ENCODE data around the gene CCDC183.

The CCDC183 gene

DNA sequence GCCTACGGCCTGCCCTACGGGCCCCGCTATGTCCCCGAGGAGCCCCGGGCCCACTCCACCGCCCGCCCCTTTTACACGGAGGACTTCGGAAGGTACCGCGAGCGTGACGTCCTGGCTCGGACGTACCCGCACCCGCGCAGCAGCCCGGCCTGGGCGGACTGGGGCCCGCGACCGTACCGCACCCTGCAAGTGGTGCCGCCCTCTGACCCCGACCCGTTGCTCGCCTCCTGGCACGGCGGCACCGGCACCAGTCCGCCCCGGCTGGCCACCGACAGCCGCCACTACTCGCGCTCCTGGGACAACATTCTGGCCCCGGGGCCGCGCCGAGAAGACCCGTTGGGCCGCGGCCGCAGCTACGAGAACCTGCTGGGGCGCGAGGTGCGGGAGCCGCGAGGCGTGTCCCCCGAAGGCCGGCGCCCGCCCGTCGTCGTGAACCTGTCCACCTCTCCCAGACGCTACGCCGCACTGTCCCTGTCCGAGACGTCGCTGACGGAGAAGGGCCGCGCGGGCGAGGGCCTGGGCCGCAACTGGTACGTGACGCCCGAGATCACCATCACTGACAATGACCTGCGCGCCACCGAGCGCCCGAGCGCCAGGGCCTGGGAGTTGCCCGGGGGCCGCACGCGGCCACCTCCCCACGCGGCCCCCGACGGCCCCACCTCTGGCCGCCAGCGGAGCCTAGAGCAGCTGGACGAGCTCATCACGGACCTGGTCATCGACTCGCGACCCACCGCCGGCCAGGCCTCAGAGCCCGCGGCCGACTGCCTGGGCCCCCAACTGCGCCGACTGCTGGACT lies 49.5 kb downstream of the CCDC183 start:
- in situ Hi-C loops (cut with MboI; ENCODE audit: low sequenced_read_pairs): no loop called here

DNA sequence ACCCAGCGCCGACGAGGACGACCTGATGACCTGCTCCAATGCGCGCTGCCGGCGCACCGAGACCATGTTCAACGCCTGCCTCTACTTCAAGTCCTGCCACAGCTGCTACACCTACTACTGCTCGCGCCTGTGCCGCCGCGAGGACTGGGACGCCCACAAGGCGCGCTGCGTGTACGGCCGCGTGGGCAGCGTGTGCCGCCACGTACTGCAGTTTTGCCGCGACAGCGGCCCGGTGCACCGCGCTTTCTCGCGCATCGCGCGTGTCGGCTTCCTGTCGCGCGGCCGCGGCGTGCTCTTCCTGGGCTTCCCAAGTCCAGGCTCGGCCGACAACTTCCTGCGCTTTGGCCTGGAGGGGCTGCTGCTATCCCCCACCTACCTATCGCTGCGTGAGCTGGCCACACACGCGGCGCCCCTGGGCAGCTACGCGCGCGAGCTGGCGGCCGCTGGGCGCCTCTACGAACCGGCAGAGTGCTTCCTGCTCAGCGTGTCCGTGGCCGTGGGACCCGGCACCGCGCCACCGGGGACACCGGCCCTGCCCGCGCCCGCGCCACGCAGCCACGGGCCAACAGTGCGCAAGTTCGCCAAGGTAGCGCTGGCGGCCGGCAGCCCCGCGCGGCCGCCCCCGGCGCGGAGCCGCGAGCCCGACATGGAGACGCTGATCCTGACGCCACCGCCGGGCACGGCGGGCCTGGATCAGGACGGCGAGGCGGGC lies 50.4 kb downstream of the CCDC183 start:
- in situ Hi-C loops (cut with MboI; ENCODE audit: low sequenced_read_pairs): no loop called here

DNA sequence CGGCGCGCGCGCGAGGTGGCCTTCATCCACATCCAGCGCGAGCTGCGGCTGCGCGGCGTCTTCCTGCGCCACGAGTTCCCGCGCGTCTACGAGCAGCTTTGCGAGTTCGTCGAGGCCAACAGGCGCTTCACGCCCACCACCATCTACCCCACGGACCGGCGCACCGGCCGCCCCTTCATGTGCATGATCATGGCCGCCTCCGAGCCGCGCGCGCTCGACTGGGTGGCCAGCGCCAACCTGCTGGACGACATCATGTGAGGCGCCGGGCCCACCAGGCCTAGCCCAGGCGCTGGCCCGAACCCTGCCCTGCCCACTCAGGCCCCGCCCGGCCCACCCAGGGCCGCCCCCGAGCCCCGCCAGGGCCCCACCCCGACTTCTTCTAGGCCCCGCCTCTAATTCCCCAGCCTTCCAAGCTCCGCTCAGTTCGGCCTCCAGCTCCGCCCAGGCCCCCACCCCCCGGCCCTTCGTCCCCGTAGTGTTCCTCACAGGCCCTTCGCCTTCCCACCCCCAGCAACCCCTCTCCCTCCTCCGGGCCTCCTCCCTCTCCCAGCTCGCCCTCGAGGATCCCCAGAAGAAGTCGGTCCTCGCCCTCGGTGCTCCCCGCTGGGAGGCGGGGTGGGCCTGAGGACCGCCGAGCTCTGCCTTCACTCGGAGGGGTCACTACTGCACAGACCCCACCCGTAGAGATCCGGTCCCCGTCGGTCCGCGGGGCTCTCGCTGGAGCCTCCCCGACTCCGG lies 51.1 kb downstream of the CCDC183 start:
- in situ Hi-C loops (cut with MboI; ENCODE audit: low sequenced_read_pairs): no loop called here

DNA sequence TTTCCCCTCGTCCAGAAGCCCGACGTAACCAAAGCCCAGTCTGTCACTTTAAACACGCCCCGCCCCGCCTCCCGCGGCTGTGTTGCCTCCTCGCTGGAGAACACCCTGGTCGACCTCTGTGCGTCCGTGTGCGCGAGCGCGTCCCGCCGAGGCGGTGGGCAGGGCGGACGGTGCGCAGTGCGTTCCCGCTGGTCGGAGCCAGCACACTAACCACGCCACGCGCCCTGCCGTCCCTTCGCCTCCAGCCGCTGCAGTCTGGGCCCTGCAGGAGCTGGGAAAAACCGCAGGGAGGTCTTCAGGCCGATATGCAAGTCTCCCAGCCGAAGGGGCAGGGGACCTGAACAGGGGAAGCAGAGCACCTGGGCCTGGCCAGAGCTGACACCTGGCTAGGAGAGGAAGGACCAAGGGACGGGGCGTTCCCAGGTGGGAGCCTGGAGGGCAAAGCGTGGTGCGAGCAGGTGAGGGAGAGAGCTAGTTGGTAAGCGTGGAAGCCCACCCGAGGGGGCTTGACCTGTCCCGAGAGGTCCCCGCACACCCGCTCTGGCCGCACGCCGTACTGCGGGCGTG lies 51.8 kb downstream of the CCDC183 start:
- in situ Hi-C loops (cut with MboI; ENCODE audit: low sequenced_read_pairs): no loop called here

DNA sequence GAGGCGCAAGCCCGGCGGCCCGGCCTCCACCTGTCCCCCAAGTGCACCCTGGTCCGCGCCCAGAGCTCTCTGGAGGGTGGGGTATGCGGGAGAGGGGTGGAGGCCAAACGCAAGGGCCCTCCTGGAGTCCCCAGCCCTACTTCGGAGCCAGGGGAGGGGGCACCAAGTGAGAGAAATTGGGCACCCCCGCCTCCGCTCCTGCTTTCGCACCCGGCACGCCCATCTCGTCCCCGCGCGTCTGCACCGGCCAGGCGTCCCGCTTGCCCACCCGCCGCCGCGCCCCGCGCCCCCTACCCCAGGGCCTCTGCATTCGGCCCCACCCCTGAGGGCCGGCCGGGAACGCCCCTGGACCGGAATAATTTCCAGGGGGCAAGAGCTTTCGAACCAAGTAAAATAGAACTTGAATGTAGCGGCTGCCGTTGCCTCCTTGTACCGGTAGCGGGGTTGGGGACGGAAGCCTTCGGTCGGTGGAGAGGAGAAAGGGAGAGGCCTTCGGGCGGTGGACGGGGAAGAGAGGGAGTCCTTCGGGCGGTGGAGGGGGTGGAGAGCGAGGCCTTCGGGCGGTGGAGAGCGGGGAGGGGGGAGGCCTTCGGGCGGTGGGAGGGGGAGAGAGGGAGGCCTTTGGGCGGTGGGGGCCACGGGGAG lies 52.4 kb downstream of the CCDC183 start:
- in situ Hi-C loops (cut with MboI; ENCODE audit: low sequenced_read_pairs): no loop called here

DNA sequence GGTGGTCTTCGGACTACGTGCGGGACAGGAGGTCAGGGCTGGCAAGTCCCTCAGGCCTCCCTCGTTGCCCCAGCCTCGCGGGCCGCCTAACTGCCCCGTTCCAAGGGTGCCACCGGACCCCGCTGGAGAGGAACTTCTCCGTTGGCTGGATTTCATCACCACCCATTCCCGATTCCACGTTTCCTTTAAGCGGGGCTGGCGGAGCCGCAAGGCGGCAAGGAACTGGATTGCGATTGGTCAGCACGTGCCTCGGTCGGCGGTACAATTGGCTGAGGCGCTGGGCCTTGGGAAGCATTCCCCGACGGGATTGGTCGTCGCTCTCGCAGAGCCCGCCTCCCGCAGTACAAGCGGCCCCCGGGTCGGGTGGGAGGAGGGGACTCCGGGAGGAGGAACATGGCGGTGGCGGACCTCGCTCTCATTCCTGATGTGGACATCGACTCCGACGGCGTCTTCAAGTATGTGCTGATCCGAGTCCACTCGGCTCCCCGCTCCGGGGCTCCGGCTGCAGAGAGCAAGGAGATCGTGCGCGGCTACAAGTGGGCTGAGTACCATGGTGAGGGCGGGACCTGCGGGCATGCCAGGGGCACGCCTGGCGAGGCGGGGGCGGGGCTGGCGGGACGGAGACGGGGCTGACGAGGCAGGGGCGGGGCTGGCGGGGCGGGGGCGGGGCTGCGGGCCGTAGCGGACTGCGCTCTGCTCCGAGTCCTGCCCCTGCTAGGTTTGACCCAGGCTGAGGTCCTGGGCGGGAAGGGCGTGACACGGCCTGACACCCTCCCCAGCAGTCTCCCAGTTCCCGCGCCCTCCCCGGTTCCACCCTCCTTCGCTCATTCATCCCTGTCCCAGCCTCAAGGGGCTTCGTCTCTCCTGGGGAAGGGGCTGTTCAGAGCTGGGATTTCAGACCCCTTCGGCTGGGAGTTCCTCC lies 53.2 kb downstream of the CCDC183 start, which contains the start of gene PHPT1:
PHPT1 (plus strand) TSS at position 372 of the 922 bp plus-strand sequence; CDS start at position 394, 22 bp downstream.
- in situ Hi-C loops (cut with MboI; ENCODE audit: low sequenced_read_pairs): no loop called here

DNA sequence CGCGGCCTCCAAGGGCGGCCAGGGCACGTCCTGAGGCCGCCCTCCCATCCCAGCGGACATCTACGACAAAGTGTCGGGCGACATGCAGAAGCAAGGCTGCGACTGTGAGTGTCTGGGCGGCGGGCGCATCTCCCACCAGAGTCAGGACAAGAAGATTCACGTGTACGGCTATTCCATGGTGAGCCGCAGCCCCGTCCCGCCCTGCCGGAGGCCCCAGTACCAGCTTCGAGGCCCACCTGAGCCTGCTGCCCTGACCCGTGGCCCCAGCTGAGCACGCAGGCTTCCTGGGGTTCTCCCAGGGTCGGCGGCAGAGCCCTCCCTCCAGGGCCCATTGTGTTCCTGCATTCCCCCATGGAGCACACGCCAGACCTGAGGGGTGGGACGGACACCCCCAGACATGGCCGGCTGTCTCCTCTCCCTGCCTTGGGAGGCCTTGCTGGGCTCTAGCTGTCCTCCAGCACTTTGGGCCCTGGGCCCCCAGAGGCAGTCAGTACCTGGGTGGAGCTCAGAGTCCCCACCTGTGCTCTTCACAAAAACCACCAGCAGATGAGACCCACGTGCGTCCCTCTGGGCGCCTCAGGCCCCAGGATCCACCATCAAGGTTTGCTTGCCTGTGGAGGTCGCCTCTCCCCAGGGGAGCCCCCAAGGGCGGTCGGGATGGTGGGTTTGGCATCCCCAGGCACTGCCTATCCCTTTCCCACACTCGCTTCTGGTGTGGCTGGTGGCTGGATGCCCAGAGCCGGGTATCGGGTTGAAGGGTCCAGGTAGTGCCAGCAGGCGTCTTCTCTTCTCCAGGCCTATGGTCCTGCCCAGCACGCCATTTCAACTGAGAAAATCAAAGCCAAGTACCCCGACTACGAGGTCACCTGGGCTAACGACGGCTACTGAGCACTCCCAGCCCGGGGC lies 54.1 kb downstream of the CCDC183 start:
- in situ Hi-C loops (cut with MboI; ENCODE audit: low sequenced_read_pairs): no loop called here

DNA sequence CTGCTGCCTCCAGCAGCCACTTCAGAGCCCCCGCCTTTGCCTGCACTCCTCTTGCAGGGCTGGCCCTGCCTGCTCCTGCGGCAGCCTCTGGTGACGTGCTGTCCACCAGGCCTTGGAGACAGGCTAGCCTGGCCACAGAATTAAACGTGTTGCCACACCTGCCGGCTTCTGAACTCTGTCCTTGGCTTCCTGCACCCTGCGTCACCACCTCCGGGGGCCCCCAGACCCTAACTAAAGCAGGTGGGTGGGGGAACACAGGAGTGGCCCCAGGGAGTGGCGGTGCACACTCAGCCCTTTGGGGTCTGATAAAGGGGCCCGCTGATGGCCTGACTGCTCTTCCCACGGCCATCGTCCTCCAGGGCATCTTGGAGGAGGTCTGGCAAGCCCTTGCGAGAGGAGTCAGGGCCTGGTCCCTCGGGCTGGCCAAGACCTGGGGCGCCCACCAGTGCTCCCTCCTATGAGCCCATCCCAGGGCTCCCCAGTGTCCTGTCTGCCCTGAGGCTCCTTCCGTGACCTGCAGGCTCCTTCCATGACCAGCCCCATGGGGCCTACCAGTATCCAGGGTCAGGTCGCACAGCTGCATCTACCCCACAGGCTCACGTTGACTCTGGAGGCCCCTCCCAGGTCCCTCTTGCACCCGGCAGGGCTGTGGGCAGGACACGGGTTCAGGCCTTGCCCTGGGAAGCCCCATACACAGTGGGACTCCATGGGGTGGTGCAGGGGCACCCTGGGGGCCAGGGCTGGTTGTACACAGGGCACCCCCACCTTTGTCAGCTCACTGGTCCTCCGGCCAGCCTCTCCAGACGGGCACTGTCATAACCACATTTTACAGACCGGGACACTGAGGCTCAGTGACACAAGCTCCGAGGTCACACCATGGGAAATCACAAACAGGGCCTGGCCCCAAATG lies 55.0 kb downstream of the CCDC183 start:
- in situ Hi-C loops (cut with MboI; ENCODE audit: low sequenced_read_pairs): no loop called here

DNA sequence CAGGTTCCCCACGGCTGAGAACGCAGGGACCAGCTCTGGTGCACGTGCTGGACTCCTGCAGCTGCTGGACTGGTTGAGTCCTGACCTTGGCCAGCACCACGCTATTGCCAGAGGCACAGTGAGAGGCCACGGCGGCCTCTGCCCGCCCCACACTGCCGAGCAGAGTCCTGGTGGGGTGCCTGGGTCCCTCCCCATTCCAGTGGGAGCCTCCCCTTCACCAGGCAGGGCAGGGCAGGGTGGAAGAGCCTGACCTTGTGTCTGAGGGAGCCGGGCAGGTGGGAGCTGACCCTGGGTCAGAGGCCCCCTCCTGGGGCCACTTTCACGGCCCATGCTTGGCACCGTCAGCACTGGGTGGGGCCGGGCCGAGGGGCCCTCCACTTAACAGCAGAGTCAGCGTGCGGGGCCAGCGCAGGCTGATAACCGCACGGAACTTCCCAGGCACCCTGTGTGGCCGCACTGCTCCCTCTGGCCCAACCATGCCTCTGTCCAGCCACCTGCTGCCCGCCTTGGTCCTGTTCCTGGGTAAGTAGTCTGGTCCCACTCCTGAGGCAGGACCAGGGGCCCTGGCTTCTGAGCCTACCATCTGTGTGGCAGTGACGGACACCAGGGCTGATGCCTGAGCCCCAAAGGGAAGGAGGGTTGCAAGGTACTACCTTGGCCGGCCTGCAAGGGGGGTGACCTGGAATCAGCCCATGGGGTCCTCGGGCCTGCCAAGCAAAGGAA lies 56.0 kb downstream of the CCDC183 start, which contains the start of gene MAMDC4:
MAMDC4 (plus strand) TSS at position 406 of the 723 bp plus-strand sequence; CDS start at position 477, 71 bp downstream.
- in situ Hi-C loops (cut with MboI; ENCODE audit: low sequenced_read_pairs): no loop called here

DNA sequence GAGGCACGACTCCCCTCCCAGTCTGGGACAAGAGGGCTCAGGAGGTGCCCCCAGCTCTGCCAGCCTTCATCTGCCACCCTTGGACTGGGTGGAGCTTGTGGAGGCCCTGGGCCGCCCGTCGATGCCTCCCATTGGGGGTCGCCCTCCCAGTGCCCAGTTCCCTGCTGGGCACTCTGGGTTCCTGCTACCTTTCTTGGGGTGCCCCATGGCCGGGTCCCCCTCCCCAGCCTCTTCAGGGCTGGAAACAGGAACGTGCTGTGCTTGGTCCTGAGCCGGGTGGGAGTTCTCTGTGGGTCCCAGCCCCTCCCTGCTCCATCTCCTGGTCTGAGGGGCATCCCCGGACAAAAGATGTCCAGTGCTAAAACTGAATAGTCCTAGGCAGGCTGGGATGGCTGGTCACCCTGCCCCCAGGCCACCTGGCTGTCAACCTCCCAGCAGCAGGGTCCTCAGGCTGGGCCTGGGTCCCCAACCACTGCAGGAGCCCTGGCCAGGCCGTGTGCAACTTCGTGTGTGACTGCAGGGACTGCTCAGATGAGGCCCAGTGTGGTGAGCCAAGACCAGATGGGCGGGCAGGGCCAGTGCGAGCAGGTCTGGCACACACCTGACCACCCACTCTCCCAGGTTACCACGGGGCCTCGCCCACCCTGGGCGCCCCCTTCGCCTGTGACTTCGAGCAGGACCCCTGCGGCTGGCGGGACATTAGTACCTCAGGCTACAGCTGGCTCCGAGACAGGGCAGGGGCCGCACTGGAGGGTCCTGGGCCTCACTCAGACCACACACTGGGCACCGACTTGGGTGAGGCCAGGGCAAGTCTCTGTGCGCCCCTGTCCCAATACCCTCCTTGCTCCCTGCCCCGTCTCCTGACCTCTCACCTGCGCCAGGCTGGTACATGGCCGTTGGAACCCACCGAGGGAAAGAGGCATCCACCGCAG lies 56.8 kb downstream of the CCDC183 start:
- in situ Hi-C loops (cut with MboI; ENCODE audit: low sequenced_read_pairs): no loop called here

DNA sequence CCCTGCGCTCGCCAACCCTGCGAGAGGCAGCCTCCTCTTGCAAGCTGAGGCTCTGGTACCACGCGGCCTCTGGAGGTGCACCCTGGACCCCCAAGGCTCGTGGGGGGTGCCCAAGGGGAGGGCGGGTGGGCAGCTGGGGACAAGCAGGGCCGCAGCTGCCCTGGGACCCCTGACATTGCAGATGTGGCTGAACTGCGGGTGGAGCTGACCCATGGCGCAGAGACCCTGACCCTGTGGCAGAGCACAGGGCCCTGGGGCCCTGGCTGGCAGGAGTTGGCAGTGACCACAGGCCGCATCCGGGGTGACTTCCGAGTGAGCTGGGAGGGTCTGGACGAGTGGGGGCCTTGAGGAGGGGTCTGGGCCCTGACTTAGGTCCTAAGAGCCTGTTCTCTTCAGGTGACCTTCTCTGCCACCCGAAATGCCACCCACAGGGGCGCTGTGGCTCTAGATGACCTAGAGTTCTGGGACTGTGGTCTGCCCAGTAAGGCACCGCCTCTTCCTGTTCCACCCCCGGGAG lies 57.5 kb downstream of the CCDC183 start:
- in situ Hi-C loops (cut with MboI; ENCODE audit: low sequenced_read_pairs): no loop called here

DNA sequence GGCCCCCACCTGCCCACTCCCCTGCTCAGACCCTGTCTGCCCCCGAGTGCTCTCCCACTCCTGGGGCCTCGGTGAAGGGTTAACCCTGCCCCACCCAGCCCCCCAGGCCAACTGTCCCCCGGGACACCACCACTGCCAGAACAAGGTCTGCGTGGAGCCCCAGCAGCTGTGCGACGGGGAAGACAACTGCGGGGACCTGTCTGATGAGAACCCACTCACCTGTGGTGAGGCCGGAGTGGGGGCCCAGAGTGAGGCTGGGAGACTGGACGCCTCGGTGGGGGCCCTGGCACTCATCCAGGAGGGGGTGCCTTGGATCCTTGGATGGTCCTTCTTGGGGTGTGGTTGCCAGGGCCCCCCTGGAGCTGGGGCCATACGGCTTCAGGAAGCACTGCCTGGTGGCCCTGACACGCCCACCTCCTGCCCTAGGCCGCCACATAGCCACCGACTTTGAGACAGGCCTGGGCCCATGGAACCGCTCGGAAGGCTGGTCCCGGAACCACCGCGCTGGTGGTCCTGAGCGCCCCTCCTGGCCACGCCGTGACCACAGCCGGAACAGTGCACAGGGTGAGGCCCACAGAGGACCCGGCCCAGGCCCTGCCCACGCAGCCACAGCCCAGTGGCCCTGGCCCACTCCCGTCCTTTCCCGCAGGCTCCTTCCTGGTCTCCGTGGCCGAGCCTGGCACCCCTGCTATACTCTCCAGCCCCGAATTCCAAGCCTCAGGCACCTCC lies 58.1 kb downstream of the CCDC183 start:
- in situ Hi-C loops (cut with MboI; ENCODE audit: low sequenced_read_pairs): no loop called here

DNA sequence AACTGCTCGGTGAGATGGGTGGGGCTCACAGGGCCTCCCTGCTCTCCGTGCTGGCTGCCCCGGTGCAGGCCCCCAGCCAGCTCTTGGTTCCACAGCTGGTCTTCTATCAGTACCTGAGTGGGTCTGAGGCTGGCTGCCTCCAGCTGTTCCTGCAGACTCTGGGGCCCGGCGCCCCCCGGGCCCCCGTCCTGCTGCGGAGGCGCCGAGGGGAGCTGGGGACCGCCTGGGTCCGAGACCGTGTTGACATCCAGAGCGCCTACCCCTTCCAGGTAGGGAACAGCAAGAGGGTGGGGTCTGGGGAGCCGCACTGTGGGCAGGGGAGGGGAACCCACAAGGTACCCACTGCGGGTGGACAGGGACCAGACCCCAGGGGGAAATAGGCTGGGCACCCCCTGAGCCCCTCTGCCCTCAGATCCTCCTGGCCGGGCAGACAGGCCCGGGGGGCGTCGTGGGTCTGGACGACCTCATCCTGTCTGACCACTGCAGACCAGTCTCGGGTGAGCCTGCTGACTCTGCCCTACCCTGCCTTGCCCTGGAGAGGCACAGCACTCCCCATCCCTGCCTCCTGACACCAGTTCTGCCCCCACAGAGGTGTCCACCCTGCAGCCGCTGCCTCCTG lies 58.8 kb downstream of the CCDC183 start:
- in situ Hi-C loops (cut with MboI; ENCODE audit: low sequenced_read_pairs): no loop called here

DNA sequence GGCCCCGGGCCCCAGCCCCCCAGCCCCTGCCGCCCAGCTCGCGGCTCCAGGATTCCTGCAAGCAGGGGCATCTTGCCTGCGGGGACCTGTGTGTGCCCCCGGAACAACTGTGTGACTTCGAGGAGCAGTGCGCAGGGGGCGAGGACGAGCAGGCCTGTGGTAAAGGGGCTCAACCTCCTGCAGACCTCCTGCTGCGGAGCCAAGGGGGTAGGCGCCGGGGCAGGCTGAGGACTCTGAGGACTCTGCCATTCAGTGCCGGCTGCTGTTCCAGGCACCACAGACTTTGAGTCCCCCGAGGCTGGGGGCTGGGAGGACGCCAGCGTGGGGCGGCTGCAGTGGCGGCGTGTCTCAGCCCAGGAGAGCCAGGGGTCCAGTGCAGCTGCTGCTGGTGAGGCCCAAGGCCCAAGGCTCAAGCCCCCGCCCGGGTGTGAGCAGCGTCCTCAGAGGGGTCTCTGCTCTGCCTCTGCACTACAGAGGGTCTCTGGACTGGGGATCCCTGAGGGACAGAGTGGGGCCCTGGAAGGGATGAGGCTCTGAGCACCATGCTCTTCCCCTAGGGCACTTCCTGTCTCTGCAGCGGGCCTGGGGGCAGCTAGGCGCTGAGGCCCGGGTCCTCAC lies 59.4 kb downstream of the CCDC183 start:
- in situ Hi-C loops (cut with MboI; ENCODE audit: low sequenced_read_pairs): no loop called here
